GM10248 (cell line): ENCODE data around the gene C1GALT1.

Experiments used
- CTCF ChIA-PET: fragments of 300-600 bp; sonication (Branson Sonifier 250); formaldehyde crosslinking; extraction: SDS; loops from one replicate; lab custom pipeline; 2021; ENCODE audit warnings: antibody characterized with exemption; lab: Yijun Ruan, JAX
- POLR2A ChIA-PET: fragments of 350-650 bp; sonication (Branson Sonifier 250); formaldehyde crosslinking; extraction: SDS; loops from one replicate; lab custom pipeline; 2020; ENCODE audit warnings: antibody characterized with exemption; lab: Yijun Ruan, JAX
- DNase-seq: peaks from one replicate; pipeline ENCODE4 v3.0.0; 2012; ENCODE audit errors: extremely low spot score
- TF ChIP-seq, protein P1 (sequence below): IDR thresholded peaks from 2 replicates; pipeline ENCODE4 v1.5.1; 2012; ENCODE audit warnings: mild to moderate bottlenecking, low read depth; ENCODE audit errors: extremely low read depth, missing control alignments, control extremely low read depth

C1GALT1 gene

GRCh38 chr7:7178906-7179305 is 3.4 kb upstream of the C1GALT1 start:
- POLR2A ChIA-PET = no interaction called here
- CTCF ChIA-PET = interaction anchor here (1.5 kb wide), 1 partner anchor 9 kb away, joined by 5 read pairs; no protein-coding TSS in a partner anchor
- TF ChIP-seq, protein P1, sequence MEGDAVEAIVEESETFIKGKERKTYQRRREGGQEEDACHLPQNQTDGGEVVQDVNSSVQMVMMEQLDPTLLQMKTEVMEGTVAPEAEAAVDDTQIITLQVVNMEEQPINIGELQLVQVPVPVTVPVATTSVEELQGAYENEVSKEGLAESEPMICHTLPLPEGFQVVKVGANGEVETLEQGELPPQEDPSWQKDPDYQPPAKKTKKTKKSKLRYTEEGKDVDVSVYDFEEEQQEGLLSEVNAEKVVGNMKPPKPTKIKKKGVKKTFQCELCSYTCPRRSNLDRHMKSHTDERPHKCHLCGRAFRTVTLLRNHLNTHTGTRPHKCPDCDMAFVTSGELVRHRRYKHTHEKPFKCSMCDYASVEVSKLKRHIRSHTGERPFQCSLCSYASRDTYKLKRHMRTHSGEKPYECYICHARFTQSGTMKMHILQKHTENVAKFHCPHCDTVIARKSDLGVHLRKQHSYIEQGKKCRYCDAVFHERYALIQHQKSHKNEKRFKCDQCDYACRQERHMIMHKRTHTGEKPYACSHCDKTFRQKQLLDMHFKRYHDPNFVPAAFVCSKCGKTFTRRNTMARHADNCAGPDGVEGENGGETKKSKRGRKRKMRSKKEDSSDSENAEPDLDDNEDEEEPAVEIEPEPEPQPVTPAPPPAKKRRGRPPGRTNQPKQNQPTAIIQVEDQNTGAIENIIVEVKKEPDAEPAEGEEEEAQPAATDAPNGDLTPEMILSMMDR = no peak
- no peak for DNase-seq

DNA sequence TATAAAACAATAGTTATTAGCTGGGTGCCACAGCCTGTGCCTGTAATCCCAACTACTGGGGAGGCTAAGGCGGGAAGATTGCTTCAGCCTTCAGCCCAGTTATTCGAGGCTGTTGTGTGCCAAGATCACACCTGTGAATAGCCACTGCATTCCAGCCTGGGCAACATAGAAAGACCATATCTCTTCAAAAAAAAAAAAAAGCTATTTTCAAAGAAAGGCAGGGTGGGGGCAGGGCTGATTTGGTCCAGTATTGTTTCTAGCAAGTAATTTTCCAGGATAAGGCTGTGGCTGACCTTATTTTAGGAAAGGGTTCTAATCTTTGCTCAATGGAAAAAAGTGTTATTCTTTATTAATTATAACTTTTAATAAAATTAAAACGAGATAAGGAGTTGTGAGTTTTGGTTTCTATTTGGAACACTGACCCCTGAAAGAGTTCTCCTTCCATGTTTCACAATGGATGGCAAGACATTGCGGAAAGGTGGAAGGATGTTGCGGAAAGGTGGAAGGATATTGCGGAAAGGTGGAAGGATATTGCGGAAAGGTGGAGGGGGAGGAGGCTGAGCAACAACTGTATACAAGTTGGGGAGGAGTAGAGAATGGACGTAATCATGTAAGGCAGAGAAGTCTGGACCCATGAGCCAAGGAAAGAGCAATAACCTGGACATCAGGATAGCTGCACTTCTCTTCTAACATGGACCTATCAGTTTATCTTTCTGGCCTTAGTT is 1.5 kb upstream of the C1GALT1 start:
- ChIA-PET CTCF (interaction anchor here (1.2 to 1.6 kb wide), 5 partner anchors 7 to 243 kb away, joined by 3 to 5 read pairs (median 4); no protein-coding TSS in a partner anchor), POLR2A (no interaction called here)
- no peak for DNase-seq
- TF ChIP-seq, protein P1 = no peak

- TF ChIP-seq, protein P1 = peak; percentile 21
- DNase-seq = peak; percentile 51
- CTCF ChIA-PET = interaction anchor here (1.1 to 1.6 kb wide), 8 partner anchors 8 to 389 kb away, joined by 3 to 5 read pairs (median 4); no protein-coding TSS in a partner anchor
- POLR2A ChIA-PET = no interaction called here
Observed at GRCh38 chr7:7181519-7182155, 707 bp upstream of the C1GALT1 start.

DNA sequence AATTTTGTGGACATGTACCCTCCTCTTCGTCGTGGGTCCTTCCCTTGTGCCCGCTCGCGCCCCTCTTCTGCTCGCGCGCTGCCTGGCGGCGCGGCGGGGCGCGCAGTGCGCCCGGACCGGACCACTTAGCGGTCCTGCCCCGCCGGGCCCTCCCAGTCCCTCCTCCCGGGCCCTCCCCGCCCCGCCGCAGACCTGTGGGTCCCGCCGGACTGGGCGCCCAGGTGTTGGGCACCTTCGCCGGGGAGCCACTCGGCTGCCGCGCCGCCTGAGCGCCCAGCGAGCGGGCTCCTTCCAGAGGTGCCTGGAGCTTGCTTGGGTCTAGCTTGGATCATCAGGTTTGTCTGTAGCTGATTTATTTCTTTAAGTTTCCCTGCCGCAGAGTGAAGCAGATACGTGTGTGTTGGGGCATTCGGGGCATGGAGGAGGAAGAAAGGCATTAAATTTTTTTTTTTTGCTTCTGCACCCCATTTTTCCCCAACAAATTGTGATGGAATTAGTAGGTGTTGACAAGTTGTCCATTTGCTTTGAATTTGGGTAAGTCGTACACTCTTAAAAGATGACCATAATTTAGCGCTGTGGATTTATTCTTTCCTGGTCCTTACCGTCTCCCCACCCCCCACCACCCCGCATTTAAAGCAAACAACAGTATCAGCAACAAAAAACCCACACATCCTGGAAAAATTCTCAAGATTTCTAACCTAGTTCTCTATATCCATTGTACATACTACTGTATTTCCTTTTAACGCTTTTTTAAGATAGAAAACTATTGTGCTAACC is 905 bp downstream of the C1GALT1 start:
- TF ChIP-seq, protein P1 = no peak
- peak; percentile 55 for DNase-seq
- ChIA-PET POLR2A (interaction anchor here (0.6 kb wide), 1 partner anchor 76 kb away, joined by 5 read pairs; no protein-coding TSS in a partner anchor), CTCF (interaction anchor here (1.2 to 1.4 kb wide), 3 partner anchors 90 to 393 kb away, joined by 3 to 4 read pairs (median 3); no protein-coding TSS in a partner anchor)

GRCh38 chr7:7183838-7184463 is 1.6 kb downstream of the C1GALT1 start:
- TF ChIP-seq, protein P1 = no peak
- DNase-seq = peak; percentile 15
- POLR2A ChIA-PET = no interaction called here
- CTCF ChIA-PET = interaction anchor here (1.3 to 1.4 kb wide), 2 partner anchors 90 to 392 kb away, joined by 3 to 4 read pairs; no protein-coding TSS in a partner anchor
